ENCODE measurements around the gene TBC1D30.

Gene TBC1D30

DNA sequence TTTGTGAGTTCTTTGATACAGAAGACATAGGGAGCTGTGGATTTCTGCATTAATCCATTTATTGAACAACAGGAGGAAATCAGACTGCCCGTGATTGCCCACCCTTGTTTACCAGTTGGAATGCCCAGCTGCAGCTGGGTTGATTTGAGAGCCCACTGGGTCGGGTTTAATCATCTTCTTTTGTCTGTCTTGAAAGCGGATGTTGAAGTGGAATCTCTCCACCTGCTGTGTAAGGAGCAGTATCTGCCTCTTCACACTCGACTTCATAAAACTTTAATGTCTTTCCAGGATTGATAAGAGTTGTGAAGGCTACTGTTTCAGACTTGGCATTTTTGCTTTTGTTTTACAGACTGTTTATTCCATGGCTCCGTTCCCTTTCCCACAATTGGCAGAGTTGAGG lies 39.9 kb downstream of the TBC1D30 start:
- DNase-seq (ENCODE audit: low read depth in 3 of 3), result no peak

DNA sequence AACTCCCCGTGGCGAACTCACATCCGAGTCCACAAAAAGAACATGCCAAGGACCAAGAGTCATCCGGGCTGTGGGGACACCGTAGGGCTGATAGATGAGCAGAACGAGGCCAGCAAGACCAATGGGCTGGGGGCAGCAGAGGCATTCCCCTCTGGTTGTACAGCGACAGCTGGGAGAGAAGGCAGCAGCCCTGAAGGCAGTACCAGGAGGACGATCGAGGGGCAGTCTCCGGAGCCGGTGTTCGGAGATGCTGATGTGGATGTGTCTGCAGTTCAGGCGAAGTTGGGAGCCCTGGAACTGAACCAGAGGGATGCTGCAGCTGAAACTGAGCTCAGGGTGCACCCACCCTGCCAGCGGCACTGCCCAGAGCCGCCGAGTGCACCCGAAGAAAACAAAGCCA lies 50.7 kb downstream of the TBC1D30 start:
- DNase-seq (ENCODE audit: low read depth in 3 of 3), result no peak

DNA sequence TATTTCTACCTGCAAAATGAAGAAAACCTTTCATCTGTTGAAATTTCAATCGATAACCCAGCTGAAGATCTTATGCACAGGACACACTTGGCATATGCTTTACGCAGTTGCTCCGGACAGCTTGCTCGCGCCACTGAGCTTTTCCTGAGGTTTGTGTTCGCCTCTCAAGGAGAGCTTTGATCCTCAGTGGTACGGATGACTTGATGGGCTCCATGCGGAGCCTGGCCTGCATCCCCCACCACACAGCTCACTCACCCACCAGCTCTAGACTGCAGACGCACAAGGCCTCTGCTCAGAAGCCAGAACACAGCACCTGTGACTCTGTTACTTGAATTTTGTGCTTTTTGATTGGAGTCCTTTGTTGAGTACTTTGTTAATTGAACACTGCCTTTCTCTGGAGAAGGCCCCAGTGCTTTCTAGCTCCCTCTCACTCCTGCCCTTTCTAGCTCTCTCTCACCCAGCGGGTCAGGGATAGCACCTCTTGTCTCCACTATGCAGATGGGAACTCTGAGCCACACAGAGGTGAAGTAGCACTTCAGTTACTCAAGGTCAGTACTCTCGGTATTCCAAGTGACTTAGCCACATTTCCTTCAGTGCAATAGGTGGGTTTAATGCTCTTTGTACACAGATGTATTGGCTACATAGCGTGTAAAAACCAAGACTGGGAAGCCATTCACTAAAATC lies 52.1 kb downstream of the TBC1D30 start:
- no peak for DNase-seq (ENCODE audit: low read depth in 3 of 3)

DNA sequence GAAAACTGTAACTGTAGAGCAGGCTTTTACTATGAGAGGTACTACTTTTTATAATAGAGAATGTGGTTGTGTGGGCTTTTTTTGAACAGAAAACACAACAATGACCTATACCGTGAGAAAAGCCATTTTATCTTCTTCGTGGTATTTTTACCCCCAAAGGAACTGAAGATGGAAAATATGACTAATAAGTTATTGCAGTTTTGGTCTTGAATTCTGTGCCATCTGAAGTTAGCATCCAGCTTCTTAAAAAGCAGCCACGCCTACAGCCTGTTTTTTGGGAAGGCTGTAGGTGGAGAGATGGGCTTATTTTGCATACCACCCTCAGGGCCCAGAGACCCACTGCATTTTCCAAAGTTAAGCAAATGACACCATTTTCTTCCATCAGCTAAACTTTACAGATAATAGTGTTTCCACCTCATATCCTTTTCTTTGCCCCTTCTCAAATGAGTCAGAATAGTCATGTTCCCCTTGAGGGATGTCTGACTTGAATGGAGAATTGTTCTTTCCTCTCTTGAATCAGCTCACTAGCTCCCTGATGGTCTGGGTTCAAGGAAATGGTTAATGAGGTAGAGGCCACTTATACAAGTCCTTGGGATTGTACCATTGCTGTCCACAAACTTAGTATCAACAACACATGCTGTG lies 53.0 kb downstream of the TBC1D30 start:
- DNase-seq (ENCODE audit: low read depth in 3 of 3), result no peak

DNA sequence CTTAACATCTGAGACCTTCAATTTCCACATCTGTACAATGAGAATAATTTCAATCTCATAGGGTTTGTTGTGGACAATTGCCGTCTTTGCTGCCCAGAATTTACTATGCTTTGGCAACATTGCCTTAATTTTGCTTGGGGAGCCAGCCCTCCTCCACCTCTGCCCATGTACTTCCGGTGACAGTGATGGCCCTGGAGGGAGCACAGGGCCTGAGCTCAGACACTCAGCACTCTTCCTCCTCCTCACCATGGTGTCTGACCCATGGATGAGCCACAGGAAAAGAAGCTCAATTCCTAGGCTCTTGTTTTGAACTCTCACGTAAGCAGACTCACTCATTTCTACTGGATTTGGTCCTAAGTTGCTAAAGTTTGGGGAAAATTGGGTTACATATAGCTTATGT lies 58.2 kb downstream of the TBC1D30 start:
- DNase-seq (ENCODE audit: low read depth in 3 of 3), result no peak

DNA sequence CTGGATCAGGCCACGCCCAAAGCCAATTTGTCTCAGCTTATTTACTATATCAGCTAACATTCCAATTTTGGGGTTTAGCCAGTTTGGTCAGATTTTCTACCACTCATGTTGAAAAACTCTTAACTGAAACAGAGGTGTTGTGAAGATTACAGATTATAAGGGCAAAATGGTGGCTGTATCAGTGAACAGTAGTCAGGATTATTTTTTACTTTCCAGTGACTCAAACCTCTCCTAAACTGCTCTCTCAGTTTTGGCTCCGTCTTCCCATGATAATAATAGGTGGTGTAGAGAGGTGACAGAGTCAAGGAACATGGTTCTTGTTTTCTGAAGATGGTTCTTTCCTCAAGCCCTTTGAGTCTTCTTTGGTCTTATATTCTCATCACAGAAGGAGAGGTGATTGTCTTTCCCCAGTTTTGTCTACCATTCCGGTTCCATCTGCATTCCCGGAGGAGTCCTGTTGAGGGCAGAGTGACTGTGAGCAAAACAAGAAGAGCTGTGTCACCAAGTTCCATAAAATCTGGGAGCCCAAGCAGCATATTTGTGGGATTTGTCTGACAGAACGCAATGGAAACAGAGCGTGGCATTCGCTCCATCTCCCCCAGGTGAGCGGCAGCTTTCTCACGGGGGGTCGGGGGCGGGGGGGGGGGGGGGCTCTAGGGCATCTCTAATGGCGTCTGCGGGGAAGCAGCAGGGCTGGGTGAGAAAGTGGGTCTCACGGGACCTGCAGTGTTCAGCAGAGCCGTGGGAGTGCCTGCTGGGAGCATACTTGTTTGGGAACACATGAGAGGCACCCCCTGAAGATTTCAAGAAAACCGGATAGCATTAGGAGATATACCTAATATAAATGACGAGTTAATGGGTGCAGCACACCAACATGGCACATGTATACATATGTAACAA lies 59.1 kb downstream of the TBC1D30 start:
- DNase-seq (ENCODE audit: low read depth in 3 of 3), result no peak

DNA sequence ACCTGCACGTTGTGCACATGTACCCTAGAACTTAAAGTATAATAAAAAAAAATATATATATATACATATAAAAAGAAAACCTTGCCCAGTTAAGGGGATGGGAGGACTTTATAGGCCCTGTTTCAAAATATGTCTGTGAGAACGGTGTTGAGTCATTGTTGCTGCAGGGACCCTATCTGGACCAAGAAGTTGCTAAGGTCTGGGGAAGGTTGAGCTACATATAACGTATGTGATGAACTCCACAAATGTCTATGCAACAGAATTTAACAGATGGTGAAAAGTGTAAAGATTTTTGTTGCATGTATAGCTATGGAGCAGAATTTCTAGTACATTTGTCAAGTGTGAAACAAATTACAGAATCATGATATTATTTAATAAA lies 59.7 kb downstream of the TBC1D30 start:
- DNase-seq (ENCODE audit: low read depth in 3 of 3), result no peak

DNA sequence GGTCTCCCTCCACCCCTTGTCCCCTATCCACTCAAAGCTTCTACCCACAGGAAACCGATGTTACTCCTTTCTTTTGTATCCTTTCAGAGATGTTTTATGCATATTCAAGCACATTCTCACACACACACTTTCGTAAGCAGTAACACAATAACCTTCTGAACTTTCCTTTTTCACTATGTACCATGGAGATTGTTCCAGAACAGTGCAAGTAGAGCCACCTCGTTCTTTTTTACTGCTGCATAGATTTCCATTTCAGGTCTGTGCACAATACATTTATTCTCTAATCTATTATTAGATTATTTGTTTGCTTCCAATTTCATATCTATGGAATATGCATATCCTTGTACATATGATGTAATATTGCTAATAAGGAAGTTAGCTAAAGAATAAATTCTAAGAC lies 60.3 kb downstream of the TBC1D30 start:
- DNase-seq (ENCODE audit: low read depth in 3 of 3), result no peak

DNA sequence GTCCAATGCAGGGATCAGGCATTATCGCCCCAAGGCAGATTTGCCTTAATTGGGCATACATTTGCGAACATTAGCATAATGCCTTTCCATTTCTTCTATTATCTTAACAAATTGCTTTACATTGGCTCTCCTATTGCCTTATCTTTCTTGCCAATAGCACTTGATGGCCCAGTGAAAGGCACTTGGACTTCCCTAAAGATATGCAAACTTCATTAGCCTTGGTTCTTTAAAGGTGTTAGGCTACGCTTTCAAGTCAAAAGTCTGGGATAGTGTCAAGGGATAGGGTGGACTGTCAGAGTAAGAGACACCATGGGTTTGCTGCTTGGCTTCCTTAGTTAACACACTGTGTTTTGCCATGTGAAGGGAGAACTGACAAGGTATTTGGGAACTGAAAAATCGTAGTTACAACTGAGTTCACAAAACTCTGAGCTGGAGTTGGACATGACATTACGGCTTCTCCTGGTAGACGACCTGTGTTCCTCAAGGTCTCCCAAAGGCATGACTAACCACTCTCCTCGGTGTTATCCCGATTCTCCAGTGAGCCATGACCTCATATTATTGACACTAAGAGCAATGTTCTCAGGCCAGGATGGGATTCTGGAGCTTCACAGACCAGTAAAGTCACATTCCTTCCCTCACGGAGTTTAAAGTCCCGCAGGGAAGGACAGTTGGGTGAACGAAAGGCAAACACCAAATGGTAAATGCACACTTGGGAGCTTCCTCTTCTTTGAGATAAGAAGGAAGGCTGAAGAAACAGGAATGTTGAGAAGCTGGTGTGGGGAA lies 65.2 kb downstream of the TBC1D30 start:
- no peak for DNase-seq (ENCODE audit: low read depth in 3 of 3)

DNA sequence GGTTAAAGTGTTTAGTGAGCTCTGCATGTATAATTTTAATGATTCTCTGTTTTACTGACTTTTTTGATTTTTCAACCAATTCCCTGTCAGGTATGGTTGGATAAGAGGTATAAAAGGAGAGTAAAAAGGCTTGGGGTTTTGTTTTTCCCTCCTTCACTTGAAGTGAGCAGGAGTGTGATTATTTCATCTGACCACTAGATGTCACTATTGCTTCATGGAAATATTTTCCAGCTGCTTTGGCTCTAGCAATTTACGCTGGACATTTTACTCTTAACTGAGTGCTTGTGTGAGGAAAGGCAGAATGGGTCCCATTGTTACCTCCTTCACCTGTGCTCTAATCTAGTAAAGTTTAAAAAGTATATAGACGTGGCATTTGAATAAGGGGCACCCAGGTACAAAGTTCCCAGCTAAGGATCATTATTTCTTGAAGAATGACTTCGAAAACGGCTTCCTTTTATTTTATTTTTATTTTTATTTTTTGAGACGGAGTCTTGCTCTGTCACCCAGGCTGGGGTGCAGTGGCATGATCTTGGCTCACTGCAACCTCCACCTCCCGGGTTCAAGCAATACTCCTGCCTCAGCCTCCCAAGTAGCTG lies 66.5 kb downstream of the TBC1D30 start:
- no peak for DNase-seq (ENCODE audit: low read depth in 3 of 3)

DNA sequence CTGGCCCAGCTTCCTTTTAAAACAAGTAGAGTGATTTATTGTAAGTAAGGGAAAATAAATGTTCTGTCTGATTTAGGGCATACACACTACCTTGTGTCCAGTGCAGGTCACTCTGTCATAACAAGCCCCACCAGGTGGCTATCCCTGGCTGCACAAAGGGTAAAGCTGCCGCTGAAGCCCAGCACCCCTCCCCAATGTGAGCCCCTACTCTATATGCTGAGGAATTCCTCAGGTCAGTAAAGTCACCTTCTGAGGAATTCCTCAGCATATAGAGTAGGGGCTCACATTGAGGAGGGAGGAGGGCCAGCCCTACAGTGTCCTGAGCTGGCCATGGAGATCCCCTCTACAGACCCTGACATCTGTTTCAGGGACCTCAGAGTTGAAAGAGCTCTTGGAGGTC lies 67.2 kb downstream of the TBC1D30 start:
- DNase-seq (ENCODE audit: low read depth in 3 of 3), result no peak

DNA sequence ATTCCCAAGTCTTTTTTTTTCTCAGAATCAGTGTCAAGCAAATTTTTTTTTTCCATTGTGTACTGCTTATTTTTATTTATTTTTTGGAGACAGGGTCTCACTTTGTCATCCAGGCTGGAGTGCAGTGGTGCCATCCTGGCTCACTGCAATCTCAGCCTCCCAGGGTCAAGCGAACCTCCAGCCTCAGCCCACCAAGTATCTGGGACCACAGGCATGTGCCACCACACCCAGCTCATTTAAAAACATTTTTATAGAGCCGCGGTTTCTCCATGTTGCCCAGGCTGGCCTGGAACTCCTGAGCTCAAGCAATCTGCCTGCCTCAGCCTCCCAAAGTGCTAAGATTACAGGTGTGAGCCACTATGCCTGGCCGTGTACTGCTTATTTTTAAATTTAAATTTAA lies 68.1 kb downstream of the TBC1D30 start:
- DNase-seq (ENCODE audit: low read depth in 3 of 3), result no peak

DNA sequence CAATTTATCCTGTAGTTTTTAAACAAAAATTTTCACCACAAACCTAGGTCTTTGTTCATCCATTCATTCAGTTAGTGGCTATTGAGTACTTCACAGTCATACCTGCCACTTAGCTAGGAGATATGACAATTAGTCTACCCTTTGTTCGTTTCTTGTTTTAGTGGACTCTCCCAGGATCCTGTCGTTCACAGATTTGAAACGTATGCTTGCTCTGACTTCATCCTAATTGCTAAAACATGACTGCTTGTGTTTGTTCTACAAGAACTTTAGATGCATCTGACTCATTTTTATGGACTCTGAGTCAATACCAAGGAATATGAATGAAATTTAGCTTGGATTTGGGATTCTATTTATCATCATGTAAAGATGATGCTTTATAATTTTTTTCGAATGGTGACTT lies 69.5 kb downstream of the TBC1D30 start:
- DNase-seq (ENCODE audit: low read depth in 3 of 3), result no peak

DNA sequence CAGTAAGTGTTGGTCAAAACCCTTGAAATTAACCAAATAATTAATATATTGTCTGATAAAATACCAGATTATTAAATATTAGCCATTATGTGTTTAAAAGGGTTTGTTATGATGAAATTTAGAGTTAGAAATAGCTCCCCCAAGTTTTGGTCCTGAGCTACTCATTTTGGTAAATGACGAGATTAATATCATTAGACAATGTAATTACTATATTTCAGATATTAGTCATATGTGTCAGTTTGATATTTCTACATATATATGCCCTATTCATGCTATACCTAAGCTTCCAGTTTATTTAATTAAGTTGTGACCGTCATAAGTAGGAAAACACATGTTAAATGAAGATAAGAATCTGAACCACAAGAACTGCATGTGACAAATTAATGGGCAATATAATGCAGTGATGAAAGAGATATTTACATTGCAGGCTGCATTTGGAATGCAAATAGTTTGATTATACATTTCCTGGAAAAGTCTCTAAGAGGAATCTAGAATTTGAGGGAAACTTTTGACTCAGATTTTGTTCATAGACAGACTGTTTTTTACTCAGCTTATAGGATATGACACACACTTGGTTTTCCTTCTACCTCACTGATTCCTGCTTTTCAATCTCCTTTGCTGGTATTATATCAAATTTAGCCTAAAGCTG lies 70.5 kb downstream of the TBC1D30 start:
- no peak for DNase-seq (ENCODE audit: low read depth in 3 of 3)

DNA sequence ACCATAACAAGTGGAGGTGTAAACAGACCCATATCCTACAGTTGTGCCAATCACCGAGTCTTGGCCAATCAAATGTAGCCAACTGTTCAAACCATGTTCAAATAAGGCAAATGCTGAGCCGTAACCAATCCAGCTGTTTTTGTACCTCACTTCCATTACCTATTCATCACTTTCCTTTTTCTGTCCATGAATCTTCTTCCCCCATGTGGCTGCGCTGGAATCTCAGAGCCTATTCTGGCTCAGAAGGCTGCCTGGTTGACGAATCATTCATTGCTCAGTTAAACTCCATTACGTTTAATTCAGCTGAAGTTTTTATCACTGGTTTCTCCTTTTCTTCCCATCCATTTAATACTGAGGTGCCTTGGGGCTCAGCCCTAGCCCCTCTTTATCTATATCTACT lies 71.1 kb downstream of the TBC1D30 start:
- DNase-seq (ENCODE audit: low read depth in 3 of 3), result no peak

DNA sequence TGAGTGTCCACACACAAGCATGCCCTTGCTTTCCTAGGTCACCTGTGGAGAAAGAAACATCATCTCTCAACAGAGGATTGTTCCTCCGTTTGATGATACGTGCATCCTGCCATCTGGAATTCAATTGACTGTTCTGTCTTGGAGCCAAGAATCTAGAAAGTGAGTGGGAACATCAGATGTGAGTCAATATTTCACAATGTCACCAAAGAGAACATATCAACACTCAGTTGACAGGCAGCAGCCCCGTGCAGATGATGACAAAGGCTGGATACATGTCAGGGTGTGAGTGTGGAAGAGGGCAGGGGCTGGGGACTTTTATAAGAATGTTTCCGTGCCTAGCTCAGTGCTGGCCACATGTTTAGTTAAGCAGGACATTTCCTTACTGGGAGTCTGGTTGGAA lies 76.1 kb downstream of the TBC1D30 start:
- DNase-seq (ENCODE audit: low read depth in 3 of 3), result no peak

DNA sequence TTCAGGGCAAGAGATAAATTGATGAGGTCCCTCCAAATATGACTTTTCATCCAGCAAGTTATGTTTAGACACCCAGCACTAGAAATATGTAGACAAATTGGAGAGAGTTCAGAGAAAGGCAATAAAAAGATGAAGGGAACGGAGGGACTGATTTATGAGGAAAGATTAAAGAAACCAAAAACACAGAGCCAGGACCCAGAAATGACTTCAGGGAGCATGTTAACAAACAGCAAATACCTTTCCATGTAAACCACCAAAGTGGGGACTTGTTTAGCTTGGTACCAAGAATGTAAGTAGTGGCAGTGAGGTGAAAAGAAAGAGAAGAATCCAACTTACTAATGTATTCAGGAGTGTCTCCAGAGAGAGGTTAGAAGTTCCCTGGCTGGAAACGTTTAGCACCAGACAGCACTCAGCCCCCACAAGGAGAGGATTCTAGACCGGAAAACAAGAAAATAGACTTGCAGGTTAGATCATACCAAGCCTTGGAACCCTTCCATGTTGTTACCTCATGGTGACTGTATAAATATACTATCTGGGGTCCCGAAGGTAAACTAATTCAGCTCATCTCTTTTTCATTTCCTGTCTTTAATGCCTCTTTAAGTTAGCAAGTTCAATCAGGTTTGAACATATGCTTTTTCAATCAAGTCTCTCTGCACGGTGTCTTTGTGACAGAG lies 79.2 kb downstream of the TBC1D30 start:
- DNase-seq (ENCODE audit: low read depth in 3 of 3), result no peak

DNA sequence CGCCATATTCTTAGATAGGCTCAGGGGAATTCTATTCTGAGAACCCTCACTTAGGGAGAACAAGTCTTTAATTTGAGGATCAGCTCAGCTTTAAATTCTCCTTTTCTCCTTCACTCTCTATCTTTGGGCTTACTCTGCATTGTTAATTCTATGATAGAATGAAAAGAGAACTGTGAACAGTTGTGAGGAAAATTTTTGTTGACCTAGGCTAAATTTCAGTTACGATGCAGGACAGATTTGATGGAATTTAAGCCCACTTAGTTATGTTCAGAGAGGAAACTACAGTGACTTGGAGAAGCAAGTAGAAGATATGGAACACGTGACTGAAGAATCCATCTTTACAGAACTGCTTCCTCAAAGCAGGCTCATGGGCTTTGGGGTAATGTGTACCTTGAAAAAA lies 82.7 kb downstream of the TBC1D30 start:
- no peak for DNase-seq (ENCODE audit: low read depth in 3 of 3)

DNA sequence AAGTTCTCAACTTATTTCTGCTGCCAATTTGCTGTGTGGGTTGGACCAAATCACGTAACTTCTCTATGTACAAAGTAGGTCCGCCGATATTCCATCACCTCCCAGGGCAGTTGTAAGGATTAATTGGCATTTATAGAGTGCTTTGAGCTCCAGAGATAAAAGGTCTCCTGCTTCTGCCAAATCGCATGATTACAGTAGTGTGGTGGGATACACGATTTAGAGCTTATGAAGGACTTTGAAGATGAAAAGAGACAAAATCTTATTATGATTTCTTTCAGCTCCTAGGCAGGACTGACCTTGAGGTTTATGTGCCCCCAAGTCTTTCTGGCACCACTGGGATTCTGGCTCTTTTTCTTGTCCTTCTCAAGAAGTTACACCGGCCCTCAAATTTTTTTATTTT lies 84.7 kb downstream of the TBC1D30 start:
- DNase-seq (ENCODE audit: low read depth in 3 of 3), result no peak

DNA sequence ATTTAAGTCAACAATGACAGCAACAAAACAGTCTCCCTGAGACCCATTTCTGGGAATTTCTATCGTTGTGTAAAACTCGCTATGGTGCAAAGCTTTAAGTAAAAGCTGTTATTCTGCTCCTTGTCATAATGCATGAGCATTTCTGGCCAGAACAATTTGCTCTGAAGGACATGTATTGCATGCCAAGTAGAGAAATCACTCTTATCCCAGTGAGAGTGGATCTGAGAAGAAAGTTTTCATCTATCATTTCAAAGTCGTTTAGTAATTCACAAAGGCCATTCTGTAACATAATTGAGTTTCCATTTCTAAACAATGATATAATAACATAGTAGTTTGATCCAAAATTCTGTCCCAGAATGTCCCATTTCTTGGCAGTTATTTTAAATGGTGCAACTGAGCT lies 86.6 kb downstream of the TBC1D30 start:
- no peak for DNase-seq (ENCODE audit: low read depth in 3 of 3)

DNA sequence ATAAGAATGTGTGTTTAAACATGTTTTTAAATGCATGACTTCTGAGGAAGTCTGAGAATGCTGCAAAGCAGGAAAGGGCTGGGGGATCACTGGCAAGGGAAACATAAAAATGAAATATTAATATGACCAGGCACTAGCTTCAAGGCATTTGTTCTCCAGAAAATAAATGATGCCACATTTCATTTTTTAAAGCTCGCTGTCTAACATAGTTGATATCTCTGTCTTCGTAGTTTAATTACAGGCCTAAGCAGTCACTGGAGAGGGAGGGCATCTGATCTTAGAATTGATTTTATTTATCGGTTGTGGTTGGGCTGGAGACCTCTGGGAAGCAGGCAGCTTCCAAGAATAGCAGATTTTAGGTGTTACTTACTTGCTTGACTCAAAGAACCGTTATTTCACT lies 87.5 kb downstream of the TBC1D30 start:
- DNase-seq (ENCODE audit: low read depth in 3 of 3), result no peak

Data from stimulated activated CD4-positive, alpha-beta T cell treated with anti-CD3 and anti-CD28 coated beads, TNF-alpha, amount 100 ng/mL, for 48 hours (primary cell).